GM20000 (cell line): ENCODE results near the gene LRRC10.
A peak's percentile ranks its signal among the peaks of the same experiment; 100 is the strongest.

Experiments
- DNase-seq: peaks from one replicate; pipeline ENCODE4 v3.0.0; 2012; ENCODE audit warnings: low spot score
- TF ChIP-seq, protein P1 (sequence below): IDR thresholded peaks from 2 replicates; pipeline ENCODE4 v1.5.1; 2012; ENCODE audit warnings: mild to moderate bottlenecking, control low read depth; ENCODE audit errors: extremely low read depth, missing control alignments

Gene LRRC10

DNA sequence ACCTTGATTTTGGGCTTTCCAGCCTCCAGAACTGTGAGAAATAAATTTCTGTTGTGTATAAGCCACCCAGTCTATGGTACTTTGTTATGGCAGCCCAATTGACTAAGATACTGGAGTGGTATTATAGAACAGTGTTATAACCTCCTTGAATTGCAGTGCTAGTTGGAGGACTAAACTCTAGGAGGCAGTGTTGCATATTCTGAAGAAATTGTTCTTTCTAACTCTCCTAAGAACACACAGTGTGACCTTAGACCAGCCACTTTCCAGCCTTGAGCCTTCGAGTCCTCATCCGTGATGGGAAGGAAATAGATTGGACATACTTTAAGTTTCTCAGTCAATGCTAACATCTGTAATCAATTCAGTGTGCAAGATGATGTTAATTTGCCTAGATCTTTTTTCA lies 22.4 kb upstream of the LRRC10 start:
- no peak for DNase-seq
- TF ChIP-seq, protein P1, sequence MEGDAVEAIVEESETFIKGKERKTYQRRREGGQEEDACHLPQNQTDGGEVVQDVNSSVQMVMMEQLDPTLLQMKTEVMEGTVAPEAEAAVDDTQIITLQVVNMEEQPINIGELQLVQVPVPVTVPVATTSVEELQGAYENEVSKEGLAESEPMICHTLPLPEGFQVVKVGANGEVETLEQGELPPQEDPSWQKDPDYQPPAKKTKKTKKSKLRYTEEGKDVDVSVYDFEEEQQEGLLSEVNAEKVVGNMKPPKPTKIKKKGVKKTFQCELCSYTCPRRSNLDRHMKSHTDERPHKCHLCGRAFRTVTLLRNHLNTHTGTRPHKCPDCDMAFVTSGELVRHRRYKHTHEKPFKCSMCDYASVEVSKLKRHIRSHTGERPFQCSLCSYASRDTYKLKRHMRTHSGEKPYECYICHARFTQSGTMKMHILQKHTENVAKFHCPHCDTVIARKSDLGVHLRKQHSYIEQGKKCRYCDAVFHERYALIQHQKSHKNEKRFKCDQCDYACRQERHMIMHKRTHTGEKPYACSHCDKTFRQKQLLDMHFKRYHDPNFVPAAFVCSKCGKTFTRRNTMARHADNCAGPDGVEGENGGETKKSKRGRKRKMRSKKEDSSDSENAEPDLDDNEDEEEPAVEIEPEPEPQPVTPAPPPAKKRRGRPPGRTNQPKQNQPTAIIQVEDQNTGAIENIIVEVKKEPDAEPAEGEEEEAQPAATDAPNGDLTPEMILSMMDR = peak; percentile 43

DNA sequence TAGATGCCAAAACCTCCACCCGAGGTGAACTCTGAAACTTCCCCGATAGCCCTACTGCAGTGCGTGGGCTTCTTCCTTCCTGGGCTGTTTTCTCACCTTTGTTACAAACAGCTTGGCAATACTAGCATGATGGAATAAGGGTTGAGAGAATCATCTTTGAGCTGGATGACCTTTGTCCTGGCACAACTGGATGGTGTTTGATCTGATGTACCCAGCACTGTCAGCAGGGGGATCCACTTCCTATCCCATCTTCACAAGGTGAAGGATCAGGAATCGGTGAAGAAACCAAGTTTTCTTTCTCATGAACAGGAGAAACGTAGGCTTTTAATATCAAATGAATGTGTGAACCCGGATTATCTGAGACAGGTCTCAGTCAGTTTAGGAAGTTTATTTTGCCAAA lies 19.5 kb upstream of the LRRC10 start:
- DNase-seq = no peak
- TF ChIP-seq, protein P1 = no peak

DNA sequence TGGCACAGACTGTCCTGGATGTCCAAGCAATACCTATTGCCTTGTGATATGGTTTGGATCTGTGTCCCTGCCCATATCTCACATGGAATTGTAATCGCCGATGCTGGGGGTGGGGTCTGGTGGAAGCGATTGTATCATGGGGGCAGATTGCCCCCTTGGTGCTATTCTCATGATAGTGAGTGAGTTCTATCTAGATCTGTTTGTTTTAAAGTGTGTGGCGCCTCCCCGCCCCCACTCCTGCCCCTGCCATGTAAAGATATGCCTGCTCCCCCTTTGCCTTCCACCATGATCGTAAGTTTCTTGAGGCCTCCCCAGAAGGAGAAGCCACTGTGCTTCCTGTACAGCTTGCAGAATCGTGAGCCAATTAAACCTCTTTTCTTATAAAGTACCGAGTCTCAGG lies 16.8 kb upstream of the LRRC10 start:
- DNase-seq = no peak
- TF ChIP-seq, protein P1 = no peak

DNA sequence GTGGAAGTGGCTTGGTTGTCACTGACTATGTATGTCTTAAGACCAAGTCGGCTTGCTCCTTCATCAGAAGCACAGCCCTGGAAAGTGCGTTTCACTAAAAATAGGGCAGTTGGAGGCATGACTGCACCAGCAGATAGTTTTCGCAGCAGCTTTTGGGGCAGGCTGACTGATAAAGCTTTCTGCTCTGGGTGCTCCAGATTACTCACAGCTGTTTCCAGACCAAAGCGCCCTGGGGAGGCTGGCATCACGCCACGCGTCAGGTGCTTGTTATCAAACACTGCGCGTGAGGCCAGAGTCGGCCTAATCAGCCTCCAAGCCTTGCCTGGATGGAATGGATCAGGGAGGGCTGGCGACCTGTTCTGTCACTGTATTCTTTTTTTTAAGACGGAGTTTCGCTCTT lies 13.3 kb upstream of the LRRC10 start:
- TF ChIP-seq, protein P1 = no peak
- no peak for DNase-seq

DNA sequence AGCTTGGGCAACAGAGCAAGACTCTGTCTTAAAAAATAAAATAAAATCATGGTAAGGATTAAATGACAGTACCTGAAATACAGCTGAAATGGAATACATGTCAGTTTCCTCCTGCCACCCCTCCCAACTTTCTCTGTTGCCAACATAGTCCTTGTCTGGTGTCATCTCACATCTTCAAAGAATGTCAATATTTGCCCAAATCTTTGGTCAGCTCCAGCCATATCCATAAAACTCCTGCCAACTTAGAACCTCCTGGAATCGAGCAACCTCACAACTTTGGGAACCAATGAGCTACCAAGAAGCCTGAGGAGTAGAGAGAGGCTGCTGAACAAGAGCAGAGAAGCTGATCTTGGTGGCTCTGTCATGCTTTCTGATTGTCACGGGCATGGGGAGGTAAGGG lies 10.8 kb upstream of the LRRC10 start:
- TF ChIP-seq, protein P1 = no peak
- DNase-seq = no peak

DNA sequence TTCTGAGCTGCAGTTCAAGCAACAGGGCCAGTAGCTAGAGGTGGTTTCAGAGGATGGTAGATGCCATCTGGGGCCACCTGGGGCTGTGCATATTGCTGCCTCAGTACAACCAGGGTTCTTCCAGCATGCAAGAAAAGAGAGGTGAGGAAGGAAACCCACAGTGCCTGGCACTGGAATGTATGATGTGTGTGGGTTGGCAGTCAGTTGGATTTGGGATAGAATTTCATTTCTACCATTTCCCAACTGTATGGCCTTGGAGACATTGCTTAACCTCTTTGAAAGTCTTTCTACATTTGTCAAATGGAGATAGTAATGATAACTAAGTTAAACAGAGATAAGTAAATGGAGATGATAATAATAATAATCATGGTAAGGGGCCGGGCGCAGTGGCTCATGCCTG lies 10.2 kb upstream of the LRRC10 start:
- TF ChIP-seq, protein P1 = no peak
- DNase-seq = no peak

DNA sequence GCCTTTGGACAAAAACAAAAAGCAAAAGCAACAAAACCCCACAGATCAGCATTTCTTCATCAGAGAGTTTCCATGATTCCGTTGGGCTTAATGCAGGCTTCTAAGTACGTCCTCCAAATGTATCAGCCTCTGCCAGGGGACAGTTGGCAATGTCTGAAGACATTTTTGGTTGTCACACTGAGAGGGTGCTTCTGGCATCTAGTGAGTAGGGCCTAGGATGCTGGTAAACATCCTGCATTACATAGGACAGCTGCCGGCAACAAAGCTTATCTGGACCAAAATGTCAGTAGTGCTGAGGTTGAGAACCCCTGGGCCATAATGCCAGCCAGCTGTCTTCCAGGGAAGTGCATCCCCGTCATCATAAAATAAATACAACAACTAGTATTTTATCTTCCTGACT lies 9.4 kb upstream of the LRRC10 start:
- TF ChIP-seq, protein P1 = no peak
- no peak for DNase-seq
